ENCODE results near the gene STK39.
"Not testable (repeated sequence)": the region's sequence is repeated elsewhere in the genome, so short reads cannot be mapped to it uniquely, and the experiment has no call there.

Gene STK39

DNA sequence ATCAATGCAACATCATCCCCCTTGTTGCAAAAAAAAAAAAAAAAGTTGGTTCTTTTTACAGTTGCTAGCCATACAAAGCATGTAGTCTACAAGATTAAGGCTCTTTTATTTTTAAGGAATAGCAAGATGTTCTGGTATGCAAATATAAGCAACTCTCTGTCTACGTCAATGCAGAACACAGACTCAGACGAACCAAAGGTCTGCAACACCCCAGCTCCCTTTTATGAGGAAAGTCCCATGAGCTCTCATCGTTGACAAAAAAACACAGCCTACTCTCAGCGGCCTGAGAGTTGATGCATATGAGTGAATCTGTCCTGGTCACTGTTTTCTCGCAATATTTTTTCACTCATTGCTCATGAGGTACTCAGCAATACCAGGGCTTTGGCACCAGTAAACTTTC, 112.9 kb downstream of the STK39 start:
- TF ChIP-seq, protein P1, sequence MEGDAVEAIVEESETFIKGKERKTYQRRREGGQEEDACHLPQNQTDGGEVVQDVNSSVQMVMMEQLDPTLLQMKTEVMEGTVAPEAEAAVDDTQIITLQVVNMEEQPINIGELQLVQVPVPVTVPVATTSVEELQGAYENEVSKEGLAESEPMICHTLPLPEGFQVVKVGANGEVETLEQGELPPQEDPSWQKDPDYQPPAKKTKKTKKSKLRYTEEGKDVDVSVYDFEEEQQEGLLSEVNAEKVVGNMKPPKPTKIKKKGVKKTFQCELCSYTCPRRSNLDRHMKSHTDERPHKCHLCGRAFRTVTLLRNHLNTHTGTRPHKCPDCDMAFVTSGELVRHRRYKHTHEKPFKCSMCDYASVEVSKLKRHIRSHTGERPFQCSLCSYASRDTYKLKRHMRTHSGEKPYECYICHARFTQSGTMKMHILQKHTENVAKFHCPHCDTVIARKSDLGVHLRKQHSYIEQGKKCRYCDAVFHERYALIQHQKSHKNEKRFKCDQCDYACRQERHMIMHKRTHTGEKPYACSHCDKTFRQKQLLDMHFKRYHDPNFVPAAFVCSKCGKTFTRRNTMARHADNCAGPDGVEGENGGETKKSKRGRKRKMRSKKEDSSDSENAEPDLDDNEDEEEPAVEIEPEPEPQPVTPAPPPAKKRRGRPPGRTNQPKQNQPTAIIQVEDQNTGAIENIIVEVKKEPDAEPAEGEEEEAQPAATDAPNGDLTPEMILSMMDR (IDR thresholded peaks at IDR 0.05; ENCODE audit: low read depth, low read length), result no peak
- no peak for DNase-seq (ENCODE audit: low read depth in 2 of 2)
- no peak overlapping the region for H3K4me3 ChIP-seq (replicated peaks in 1 of 2; ENCODE audit: low read depth in 2 of 2, low read length in 2 of 2)

DNA sequence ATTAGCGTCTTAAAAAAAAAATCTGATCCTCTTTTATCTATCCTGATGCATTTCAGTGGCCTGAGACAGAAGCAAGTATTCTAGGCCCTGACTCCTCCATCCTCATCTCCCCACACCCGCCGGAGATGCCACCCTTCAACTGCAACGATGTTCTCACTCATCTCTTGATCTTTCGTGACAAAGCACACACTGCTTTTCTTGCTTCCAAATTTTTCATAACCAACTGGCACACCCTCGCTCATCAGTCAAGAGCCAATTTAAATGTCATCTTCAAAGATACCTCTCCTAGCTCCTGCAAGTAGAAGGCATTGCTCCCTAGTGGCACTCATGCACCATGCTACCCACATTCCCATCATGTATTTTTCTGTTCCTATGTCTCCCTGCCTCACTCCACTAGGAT, 115.0 kb downstream of the STK39 start:
- DNase-seq (ENCODE audit: low read depth in 2 of 2), result no peak
- TF ChIP-seq, protein P1 (IDR thresholded peaks at IDR 0.05; ENCODE audit: low read depth, low read length), result no peak
- no peak overlapping the region for H3K4me3 ChIP-seq (replicated peaks in 1 of 2; ENCODE audit: low read depth in 2 of 2, low read length in 2 of 2)

DNA sequence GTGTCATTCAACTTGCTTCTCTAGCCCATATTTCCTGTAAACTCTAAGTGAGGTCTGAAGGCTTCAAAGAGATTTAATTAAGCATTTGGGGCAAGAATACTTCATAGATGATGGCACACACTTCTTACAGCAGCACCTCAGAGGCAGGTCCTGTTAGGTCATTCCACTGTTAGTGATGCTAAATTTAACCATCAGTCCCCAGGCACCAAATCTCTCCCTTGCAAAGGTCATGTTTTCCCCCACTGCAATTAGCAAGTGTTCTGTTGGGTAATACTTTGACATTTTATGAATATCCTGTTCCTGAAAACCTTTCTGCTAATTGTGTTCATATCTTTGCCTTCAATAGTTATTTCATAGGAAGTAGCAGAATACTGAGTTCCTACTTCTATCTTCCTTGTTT, 117.0 kb downstream of the STK39 start:
- no peak overlapping the region for H3K4me3 ChIP-seq (replicated peaks in 1 of 2; ENCODE audit: low read depth in 2 of 2, low read length in 2 of 2)
- TF ChIP-seq, protein P1 (IDR thresholded peaks at IDR 0.05; ENCODE audit: low read depth, low read length), result no peak
- DNase-seq (ENCODE audit: low read depth in 2 of 2), result no peak

DNA sequence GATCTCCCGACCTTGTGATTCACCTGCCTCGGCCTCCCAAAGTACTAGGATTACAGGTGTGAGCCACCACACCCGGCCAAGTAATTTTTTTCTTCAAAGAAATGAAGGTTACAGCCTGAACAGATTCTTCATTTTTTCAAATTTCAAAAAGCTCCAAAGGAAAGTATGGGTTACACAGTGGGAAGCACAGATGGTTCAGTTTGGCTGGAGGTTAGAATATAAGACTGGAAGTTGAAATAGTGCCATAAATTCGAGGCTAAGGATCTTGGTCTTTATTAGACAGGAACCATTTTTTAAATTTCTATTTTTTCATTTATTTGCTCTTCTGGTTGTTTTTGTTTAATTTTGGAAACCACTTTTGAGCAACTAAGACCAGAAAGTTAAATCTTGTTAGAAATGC, 120.0 kb downstream of the STK39 start:
- TF ChIP-seq, protein P1 (IDR thresholded peaks at IDR 0.05; ENCODE audit: low read depth, low read length), result no peak
- no peak for DNase-seq (ENCODE audit: low read depth in 2 of 2)
- H3K4me3 ChIP-seq (replicated peaks in 1 of 2; ENCODE audit: low read depth in 2 of 2, low read length in 2 of 2), result no peak overlapping the region

DNA sequence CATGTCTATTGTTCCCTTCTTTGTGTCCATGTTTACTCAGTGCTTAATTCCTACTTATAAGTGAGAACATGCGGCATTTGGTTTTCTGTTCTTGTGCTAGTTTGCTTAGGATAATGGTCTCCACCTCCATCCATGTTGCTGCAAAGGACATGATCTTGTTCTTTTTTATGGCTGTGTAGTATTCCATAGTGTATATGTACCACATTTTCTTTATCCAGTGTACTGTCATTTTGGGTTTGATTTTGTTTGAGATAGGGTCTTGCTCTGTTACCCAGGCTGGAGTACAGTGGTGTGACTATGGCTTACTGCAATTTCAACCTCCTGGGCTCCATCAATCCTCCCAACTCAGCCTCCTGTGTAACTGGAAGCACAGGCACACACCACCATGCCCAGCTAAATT, 125.2 kb downstream of the STK39 start:
- H3K4me3 ChIP-seq (replicated peaks in 1 of 2; ENCODE audit: low read depth in 2 of 2, low read length in 2 of 2); DNase-seq (ENCODE audit: low read depth in 2 of 2): not testable (repeated sequence)

DNA sequence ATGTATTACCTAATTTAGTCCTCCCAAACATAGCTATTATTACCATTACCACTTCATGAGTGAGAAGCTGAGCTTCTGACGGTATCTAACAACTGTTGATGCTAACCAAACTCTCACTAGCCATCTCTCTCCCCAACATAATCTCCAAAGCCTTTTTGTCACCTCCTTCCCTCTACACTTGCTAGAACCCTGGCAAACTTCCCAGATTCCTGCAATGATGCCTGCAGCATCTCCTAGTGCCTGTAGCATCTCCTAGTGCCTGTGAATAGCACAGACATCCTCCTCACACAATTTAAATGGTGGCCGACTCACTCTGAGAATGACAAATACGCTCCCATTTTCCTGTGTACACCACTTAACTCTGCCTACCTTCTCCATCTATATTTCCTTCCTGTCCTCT, 126.7 kb downstream of the STK39 start:
- H3K4me3 ChIP-seq (replicated peaks in 1 of 2; ENCODE audit: low read depth in 2 of 2, low read length in 2 of 2), result no peak overlapping the region
- TF ChIP-seq, protein P1 (IDR thresholded peaks at IDR 0.05; ENCODE audit: low read depth, low read length), result no peak
- DNase-seq (ENCODE audit: low read depth in 2 of 2), result no peak

DNA sequence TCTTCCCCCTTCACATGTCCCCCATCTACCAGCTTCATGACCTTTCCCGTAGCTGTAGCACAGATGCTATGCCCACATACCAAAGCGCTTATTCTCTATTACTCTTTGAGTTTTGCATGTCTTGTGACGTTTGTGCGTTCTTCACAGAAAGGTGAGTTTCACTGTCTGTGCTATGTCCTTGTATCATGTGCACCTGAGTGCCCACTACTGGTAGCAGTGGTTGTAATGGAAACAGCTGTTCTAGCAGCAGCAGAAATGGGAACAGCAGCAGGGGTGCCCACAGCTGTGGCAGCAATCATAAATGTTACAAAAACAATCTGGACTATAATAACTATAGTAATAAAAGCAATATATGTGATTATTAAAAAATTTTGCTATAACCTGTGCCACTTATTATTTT, 127.1 kb downstream of the STK39 start:
- TF ChIP-seq, protein P1 (IDR thresholded peaks at IDR 0.05; ENCODE audit: low read depth, low read length), result no peak
- DNase-seq (ENCODE audit: low read depth in 2 of 2), result no peak
- no peak overlapping the region for H3K4me3 ChIP-seq (replicated peaks in 1 of 2; ENCODE audit: low read depth in 2 of 2, low read length in 2 of 2)
